Neural cell (in vitro differentiated cells): ENCODE data around the gene ATP23.

Source experiments
- CTCF ChIP-seq: fragments of 450-650 bp; IDR thresholded peaks from 2 replicates; pipeline ENCODE4 v1.5.1; 2014; ENCODE audit warnings: antibody characterized with exemption, mild to moderate bottlenecking, moderate library complexity; ENCODE audit not compliant: poor library complexity, severe bottlenecking
- MXI1 ChIP-seq: fragments of 450-650 bp; conservative IDR thresholded peaks from 2 replicates; pipeline ENCODE4 v1.6.1; 2014; ENCODE audit warnings: antibody characterized with exemption, mild to moderate bottlenecking; ENCODE audit not compliant: poor library complexity, severe bottlenecking
- SMC3 ChIP-seq: fragments of 450-650 bp; conservative IDR thresholded peaks from 2 replicates; pipeline ENCODE4 v1.6.1; 2014; ENCODE audit warnings: antibody characterized with exemption, mild to moderate bottlenecking, moderate library complexity; ENCODE audit not compliant: poor library complexity

DNA sequence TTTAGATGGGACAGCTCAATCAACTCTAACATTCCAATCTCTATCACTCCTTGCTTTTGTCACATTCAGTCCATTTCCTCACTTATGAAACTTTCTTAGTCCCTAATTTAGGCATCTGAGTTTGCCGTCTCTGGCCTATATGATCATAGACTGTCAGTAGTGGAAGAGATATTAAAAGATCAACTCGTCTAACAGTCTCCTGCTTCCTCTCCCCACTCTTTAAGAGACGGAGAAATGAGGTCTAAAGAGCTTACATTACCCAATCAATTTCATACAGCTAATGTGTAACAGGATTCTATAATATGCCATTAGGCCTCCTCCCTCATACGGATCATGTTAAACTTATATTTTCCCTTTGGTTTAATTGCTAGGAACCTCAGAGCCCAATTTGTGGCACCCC, 6.5 kb upstream of the ATP23 start:
- TF ChIP-seq CTCF (no peak), MXI1 (no peak), SMC3 (no peak)
